NCI-H2196 (cell line): ENCODE results near the gene SNX15.
"Not testable (repeated sequence)": the region's sequence is repeated elsewhere in the genome, so short reads cannot be mapped to it uniquely, and the experiment has no call there.

Experiments used
- DNase-seq: peaks from one replicate; lab custom pipeline; 2025; ENCODE audit not compliant: unreplicated experiment; lab: John Stamatoyannopoulos, UW

Gene SNX15, protein sequence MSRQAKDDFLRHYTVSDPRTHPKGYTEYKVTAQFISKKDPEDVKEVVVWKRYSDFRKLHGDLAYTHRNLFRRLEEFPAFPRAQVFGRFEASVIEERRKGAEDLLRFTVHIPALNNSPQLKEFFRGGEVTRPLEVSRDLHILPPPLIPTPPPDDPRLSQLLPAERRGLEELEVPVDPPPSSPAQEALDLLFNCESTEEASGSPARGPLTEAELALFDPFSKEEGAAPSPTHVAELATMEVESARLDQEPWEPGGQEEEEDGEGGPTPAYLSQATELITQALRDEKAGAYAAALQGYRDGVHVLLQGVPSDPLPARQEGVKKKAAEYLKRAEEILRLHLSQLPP

GRCh38 chr11:65027213-65028067 lies at the start of gene SNX15:
SNX15 (plus strand) TSS chr11:65027439; CDS start chr11:65027538, 99 bp downstream.
- DNase-seq: peak; percentile 94

DNA sequence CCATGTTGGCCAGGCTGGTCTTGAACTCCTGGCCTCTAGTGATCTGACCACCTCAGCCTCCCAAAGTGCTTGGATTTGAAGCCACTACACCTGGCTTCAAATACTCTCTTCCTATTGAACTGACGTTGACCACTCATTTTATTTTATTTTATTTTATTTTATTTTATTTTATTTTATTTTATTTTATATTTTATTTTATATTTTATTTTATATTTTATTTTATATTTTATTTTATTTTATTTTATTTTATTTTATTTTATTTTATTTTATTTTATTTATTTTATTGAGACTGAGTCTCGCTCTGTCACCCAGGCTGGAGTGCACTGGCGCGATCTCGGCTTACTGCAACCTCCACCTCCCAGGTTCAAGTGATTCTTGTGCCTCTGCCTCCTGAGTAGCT lies 43.9 kb upstream of the SNX15 start:
- DNase-seq: not testable (repeated sequence)

GRCh38 chr11:64987998-64988854 lies 39.0 kb upstream of the SNX15 start:
- no peak for DNase-seq

DNA sequence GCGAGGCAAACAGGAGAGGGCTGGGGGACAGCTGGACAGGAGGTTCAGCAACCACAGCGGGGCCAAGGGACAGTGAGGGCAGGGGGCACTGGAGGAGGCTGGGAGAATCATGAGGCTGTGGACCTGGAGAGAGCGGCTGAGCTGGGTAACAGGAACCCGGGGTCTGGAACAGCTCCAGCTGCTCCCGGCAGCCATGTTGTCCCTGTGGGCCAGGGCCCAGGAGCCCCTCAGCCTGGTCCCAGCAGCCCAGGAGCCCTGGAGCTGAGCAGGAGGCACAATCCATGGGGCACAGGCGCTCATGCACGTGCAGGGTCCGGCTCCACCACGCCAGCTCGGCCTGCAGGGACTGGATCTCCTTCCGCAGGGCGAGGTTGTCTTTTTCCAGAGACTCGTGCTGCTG lies 37.8 kb upstream of the SNX15 start:
- no peak for DNase-seq

GRCh38 chr11:64990222-64990923 lies 36.9 kb upstream of the SNX15 start:
- no peak for DNase-seq

GRCh38 chr11:64994318-64994717 lies 32.9 kb upstream of the SNX15 start:
- DNase-seq: no peak

DNA sequence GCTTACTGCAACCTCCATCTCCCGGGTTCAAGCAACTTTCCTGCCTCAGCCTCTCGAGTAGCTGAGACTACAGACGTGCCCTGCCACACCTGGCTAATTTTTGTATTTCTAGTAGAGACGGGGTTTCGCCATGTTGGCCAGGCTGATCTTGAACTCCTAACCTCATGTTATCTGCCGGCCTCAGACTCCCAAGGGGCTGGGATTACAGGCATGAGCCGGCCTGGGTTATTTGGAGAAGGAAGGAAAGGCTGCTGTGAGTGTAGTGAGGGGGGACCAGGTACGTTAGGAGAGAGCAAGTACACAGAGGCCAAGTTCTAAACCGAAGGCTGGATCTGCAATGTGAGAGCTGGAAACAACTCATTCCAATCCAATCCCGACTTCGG lies 30.9 kb upstream of the SNX15 start:
- DNase-seq: no peak

- DNase-seq: peak; percentile 86
These were observed 30.4 kb upstream of the SNX15 start, which contains the start of gene BATF2 for GRCh38 chr11:64996710-64997380. BATF2 (minus strand) TSS chr11:64996971; CDS start chr11:64996914, 57 bp downstream.

GRCh38 chr11:64998141-64998540 lies 29.1 kb upstream of the SNX15 start:
- DNase-seq: peak; percentile 26

- DNase-seq: no peak
These were observed 28.4 kb upstream of the SNX15 start for GRCh38 chr11:64998690-64999431.

GRCh38 chr11:64999478-64999877 lies 27.8 kb upstream of the SNX15 start:
- DNase-seq: no peak

GRCh38 chr11:65002706-65003105 lies 24.5 kb upstream of the SNX15 start:
- DNase-seq: no peak

DNA sequence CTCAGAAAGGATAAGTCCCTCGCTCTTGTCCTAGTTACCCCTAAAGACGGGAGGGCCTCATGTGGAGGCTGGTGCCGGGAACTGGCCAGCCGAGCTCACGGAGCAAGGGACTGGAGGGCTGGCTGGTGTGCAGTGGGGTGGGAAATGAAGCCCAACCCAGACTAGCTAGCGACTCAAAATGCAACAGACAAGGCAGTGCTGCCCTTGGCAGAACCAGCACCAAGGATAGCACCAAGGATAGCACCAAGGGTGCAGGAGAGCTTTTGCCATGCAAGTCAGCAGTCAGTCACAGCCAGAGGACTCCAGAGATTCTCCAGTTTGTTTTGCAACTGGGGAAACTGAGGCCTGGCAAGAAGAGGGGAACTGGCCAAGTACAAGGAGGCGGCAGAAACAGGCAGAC lies 24.0 kb upstream of the SNX15 start:
- no peak for DNase-seq

- not testable (repeated sequence) for DNase-seq
These were observed 23.3 kb upstream of the SNX15 start for GRCh38 chr11:65003968-65004367.

DNA sequence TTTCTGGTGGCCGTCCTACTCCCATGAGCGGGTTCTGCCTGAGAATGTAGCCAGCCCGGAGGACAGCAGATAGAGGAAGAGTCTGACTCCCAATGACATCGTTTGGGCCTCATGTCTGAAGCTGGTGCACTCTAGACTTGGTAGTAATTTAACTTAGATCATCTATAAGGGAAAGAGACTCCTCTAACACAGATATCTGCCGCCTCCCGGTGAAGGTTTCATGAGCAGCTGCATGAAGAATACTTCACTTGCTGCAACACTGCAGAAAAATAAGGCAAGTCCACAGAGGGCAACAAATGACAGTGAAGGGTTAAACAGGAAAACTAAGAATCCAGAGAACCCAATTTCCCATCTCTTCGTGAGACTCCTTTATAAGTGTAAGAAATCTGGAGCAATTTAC lies 19.2 kb upstream of the SNX15 start:
- DNase-seq: no peak

GRCh38 chr11:65008873-65009272 lies 18.4 kb upstream of the SNX15 start:
- no peak for DNase-seq

DNA sequence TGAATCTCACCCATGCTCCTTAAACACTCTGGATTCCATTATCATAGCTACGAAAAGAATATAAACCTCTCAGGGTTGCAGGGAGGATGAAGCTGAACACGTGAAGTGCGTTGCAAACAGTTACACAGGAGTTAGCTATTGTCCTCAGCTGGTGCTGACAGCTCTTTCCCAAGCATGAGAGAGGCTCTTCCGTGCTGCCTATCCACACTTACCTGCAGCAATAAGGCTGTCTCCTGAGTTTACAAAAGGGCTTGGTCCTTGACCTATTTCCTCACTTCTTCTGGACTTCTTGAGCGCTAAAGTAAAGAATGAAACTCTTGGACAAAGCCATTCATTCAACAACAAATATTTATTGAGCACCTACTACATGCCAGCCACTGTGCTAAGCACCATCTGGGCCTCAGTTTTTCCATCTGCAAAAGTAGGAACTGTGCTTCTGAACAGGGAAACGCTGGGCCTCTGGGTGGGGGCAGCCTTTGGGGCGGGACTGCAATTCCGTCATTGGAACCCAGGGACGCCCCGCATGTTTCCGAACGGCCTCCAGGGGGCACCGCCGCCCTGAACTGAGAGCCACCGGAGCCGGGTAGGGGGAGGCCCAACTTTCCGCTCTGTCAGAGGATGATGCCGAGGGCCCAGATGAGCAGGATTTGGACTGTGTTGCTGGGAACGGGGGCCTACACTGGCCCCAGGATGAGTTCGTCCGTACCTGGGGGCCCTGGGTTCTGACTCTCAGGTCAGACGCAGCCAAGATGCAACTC lies 13.9 kb upstream of the SNX15 start:
- DNase-seq: peak; percentile 92

- peak; percentile 87 for DNase-seq
These were observed 13.1 kb upstream of the SNX15 start, which contains the start of gene ARL2 for GRCh38 chr11:65013888-65014725. ARL2 (plus strand) TSS chr11:65014160; CDS start chr11:65014208, 48 bp downstream.
